IPS DF 6.9 (cell line): Measurements from ENCODE around the gene PROX2.

ENCODE experiments used
- DNase-seq: peaks from one replicate; pipeline ENCODE4 v3.0.0-alpha.2; 2013; ENCODE audit warnings: low read depth, low spot score
- H3K27ac ChIP-seq: one replicate; pipeline ENCODE4 v1.5.1; 2013; ENCODE audit warnings: low read length, control low read depth
- H3K27me3 ChIP-seq: 2 replicates; pipeline ENCODE4 v1.6.1; 2013; ENCODE audit warnings: mild to moderate bottlenecking, low read length; ENCODE audit not compliant: control insufficient read depth, insufficient read depth
- H3K36me3 ChIP-seq: 2 replicates; pipeline ENCODE4 v1.6.1; 2013; ENCODE audit warnings: low read length; ENCODE audit not compliant: control insufficient read depth, insufficient read depth
- H3K4me1 ChIP-seq: 2 replicates; pipeline ENCODE4 v1.6.1; 2013; ENCODE audit warnings: low read length; ENCODE audit not compliant: control insufficient read depth, insufficient read depth
- H3K4me3 ChIP-seq: 2 replicates; pipeline ENCODE4 v1.5.1; 2013; ENCODE audit warnings: mild to moderate bottlenecking, low read length
- H3K9me3 ChIP-seq: 2 replicates; pipeline ENCODE4 v1.6.1; 2013; ENCODE audit warnings: low read length, inconsistent platforms; ENCODE audit not compliant: control insufficient read depth, insufficient read depth
- WGBS: extraction: QIAGEN DNeasy Blood & Tissue Kit; methylation state at CpG from one replicate; pipeline ENCODE4 v1.1.7; 2013; ENCODE audit warnings: mixed read lengths, missing lambda C conversion rate; ENCODE audit not compliant: insufficient read length, insufficient coverage; 5-methylcytosine and 5-hydroxymethylcytosine counted together

Gene PROX2

GRCh38 chr14:74917178-74917543 lies 41.2 kb upstream of the PROX2 start:
- no CpG with 5 or more reads among the region's 5 CpGs for WGBS
- no peak overlapping the region for H3K4me3 ChIP-seq
- H3K27ac ChIP-seq, result no peak overlapping the region
- no peaks in the 10 kb centered on the region for H3K36me3 ChIP-seq
- no peaks in the 10 kb centered on the region; the same call in 1 of the 2 replicates for H3K4me1 ChIP-seq
- no peaks in the 10 kb centered on the region for H3K27me3 ChIP-seq
- DNase-seq, result no peak
- no peaks in the 10 kb centered on the region for H3K9me3 ChIP-seq

GRCh38 chr14:74915826-74916225 lies 39.9 kb upstream of the PROX2 start:
- no peak for DNase-seq
- no peaks in the 10 kb centered on the region for H3K27me3 ChIP-seq
- no CpG with 5 or more reads among the region's 7 CpGs for WGBS
- no peak overlapping the region for H3K27ac ChIP-seq
- no peaks in the 10 kb centered on the region for H3K9me3 ChIP-seq
- no peak overlapping the region for H3K4me3 ChIP-seq
- no peaks in the 10 kb centered on the region; the same call in 1 of the 2 replicates for H3K4me1 ChIP-seq
- H3K36me3 ChIP-seq, result no peaks in the 10 kb centered on the region

GRCh38 chr14:74915426-74915825 lies 39.5 kb upstream of the PROX2 start:
- Histone ChIP-seq H3K4me1 (no peaks in the 10 kb centered on the region; the same call in 1 of the 2 replicates), H3K9me3 (no peaks in the 10 kb centered on the region), H3K27ac (no peak overlapping the region), H3K36me3 (no peaks in the 10 kb centered on the region), H3K27me3 (no peaks in the 10 kb centered on the region), H3K4me3 (no peak overlapping the region)
- no CpG with 5 or more reads among the region's 4 CpGs for WGBS
- no peak for DNase-seq

- Histone ChIP-seq H3K36me3 (no peaks in the 10 kb centered on the region), H3K27me3 (no peaks in the 10 kb centered on the region), H3K27ac (no peak overlapping the region), H3K9me3 (no peaks in the 10 kb centered on the region), H3K4me3 (no peak overlapping the region), H3K4me1 (no peaks in the 10 kb centered on the region; the same call in 1 of the 2 replicates)
- DNase-seq, result peak; percentile 41
- WGBS, result no CpG with 5 or more reads among the region's 6 CpGs
Measured at GRCh38 chr14:74913986-74914573, 38.1 kb upstream of the PROX2 start.

- Histone ChIP-seq H3K9me3 (no peaks in the 10 kb centered on the region), H3K27ac (no peak overlapping the region), H3K36me3 (no peaks in the 10 kb centered on the region), H3K27me3 (no peaks in the 10 kb centered on the region), H3K4me1 (no peaks in the 10 kb centered on the region; the same call in 1 of the 2 replicates), H3K4me3 (no peak overlapping the region)
- no CpG with 5 or more reads among the region's 5 CpGs for WGBS
- DNase-seq, result no peak
Measured at GRCh38 chr14:74913393-74913910, 37.5 kb upstream of the PROX2 start.

- no CpG with 5 or more reads among the region's 10 CpGs for WGBS
- H3K9me3 ChIP-seq, result no peaks in the 10 kb centered on the region
- no peak overlapping the region for H3K27ac ChIP-seq
- H3K36me3 ChIP-seq, result no peaks in the 10 kb centered on the region
- no peak for DNase-seq
- no peaks in the 10 kb centered on the region for H3K27me3 ChIP-seq
- no peak overlapping the region for H3K4me3 ChIP-seq
- H3K4me1 ChIP-seq, result no peaks in the 10 kb centered on the region; the same call in 1 of the 2 replicates
Measured at GRCh38 chr14:74912801-74913200, 36.9 kb upstream of the PROX2 start.

GRCh38 chr14:74912111-74912510 lies 36.2 kb upstream of the PROX2 start:
- no peak overlapping the region for H3K4me3 ChIP-seq
- no peak for DNase-seq
- H3K27me3 ChIP-seq, result no peaks in the 10 kb centered on the region
- H3K4me1 ChIP-seq, result no peaks in the 10 kb centered on the region; the same call in 1 of the 2 replicates
- no peak overlapping the region for H3K27ac ChIP-seq
- no peaks in the 10 kb centered on the region for H3K36me3 ChIP-seq
- no CpG with 5 or more reads among the region's 6 CpGs for WGBS
- H3K9me3 ChIP-seq, result no peaks in the 10 kb centered on the region

- Histone ChIP-seq H3K9me3 (no peaks in the 10 kb centered on the region), H3K4me1 (no peaks in the 10 kb centered on the region; the same call in 1 of the 2 replicates), H3K27ac (no peak overlapping the region), H3K27me3 (no peaks in the 10 kb centered on the region), H3K4me3 (no peak overlapping the region), H3K36me3 (no peaks in the 10 kb centered on the region)
- DNase-seq, result no peak
- WGBS, result no CpG with 5 or more reads among the region's 5 CpGs
Measured at GRCh38 chr14:74911704-74912103, 35.8 kb upstream of the PROX2 start.

- no peak for DNase-seq
- H3K27ac ChIP-seq, result no peak overlapping the region
- no peaks in the 10 kb centered on the region; the same call in 1 of the 2 replicates for H3K4me1 ChIP-seq
- no CpG with 5 or more reads among the region's 6 CpGs for WGBS
- no peaks in the 10 kb centered on the region for H3K9me3 ChIP-seq
- no peak overlapping the region for H3K4me3 ChIP-seq
- no peaks in the 10 kb centered on the region for H3K27me3 ChIP-seq
- H3K36me3 ChIP-seq, result no peaks in the 10 kb centered on the region
Measured at GRCh38 chr14:74911221-74911620, 35.3 kb upstream of the PROX2 start.

- DNase-seq, result no peak
- H3K27me3 ChIP-seq, result no peaks in the 10 kb centered on the region
- H3K4me1 ChIP-seq, result no peaks in the 10 kb centered on the region; the same call in 1 of the 2 replicates
- H3K27ac ChIP-seq, result no peak overlapping the region
- no peaks in the 10 kb centered on the region for H3K36me3 ChIP-seq
- no CpG with 5 or more reads among the region's 10 CpGs for WGBS
- no peaks in the 10 kb centered on the region for H3K9me3 ChIP-seq
- no peak overlapping the region for H3K4me3 ChIP-seq
Measured at GRCh38 chr14:74910556-74910955, 34.6 kb upstream of the PROX2 start.

GRCh38 chr14:74909911-74910310 lies 34.0 kb upstream of the PROX2 start:
- no peaks in the 10 kb centered on the region for H3K27me3 ChIP-seq
- WGBS, result no CpG with 5 or more reads among the region's 10 CpGs
- H3K4me1 ChIP-seq, result no peaks in the 10 kb centered on the region; the same call in 1 of the 2 replicates
- no peak overlapping the region for H3K4me3 ChIP-seq
- H3K27ac ChIP-seq, result no peak overlapping the region
- no peak for DNase-seq
- no peaks in the 10 kb centered on the region for H3K36me3 ChIP-seq
- H3K9me3 ChIP-seq, result no peaks in the 10 kb centered on the region
